Measurements from ENCODE around the gene SUSD1. TPM values are rescaled to one million over a fixed set of nuclear protein-coding genes. Genes with fewer than 3 reads are reported as not detected.
A peak's percentile ranks its signal among the peaks of the same experiment; 100 is the strongest.

SUSD1 gene
- total RNA-seq, 2 experiments from 2014 or later: 3.2 to 3.6 TPM

- peaks cover 56% of the 10 kb centered on the region for H3K4me1 Mint-ChIP-seq (ENCODE audit: low read depth)
- POLR2A ChIA-PET: no interaction called here
- intact Hi-C loops (cut with micrococcal nuclease): loop anchor here (10.0 kb wide), 1 partner anchor 723 kb away; the partner anchor contains the start of gene SNX30
- H3K36me3 Mint-ChIP-seq: no peaks in the 10 kb centered on the region
- H3K9me3 Mint-ChIP-seq: no peaks in the 10 kb centered on the region
- CTCF ChIA-PET: interaction anchor here (0.7 to 1.5 kb wide), 2 partner anchors 34 to 116 kb away, joined by 3 to 4 read pairs; no protein-coding TSS in a partner anchor
- DNase-seq: no peak
- H3K27me3 Mint-ChIP-seq: peaks cover 20% of the 10 kb centered on the region
- no peak overlapping the region for H3K27ac Mint-ChIP-seq
- H3K4me3 Mint-ChIP-seq: no peak overlapping the region
These were observed 143.7 kb downstream of the SUSD1 start for GRCh38 chr9:112031400-112031799.

- H3K27ac Mint-ChIP-seq: no peak overlapping the region
- ChIA-PET CTCF (no interaction called here), POLR2A (no interaction called here)
- H3K36me3 Mint-ChIP-seq: no peaks in the 10 kb centered on the region
- H3K4me1 Mint-ChIP-seq (ENCODE audit: low read depth): peaks cover 50% of the 10 kb centered on the region
- H3K4me3 Mint-ChIP-seq: no peak overlapping the region
- no peak for DNase-seq
- intact Hi-C loops (cut with micrococcal nuclease): loop anchor here (10.0 kb wide), 1 partner anchor 725 kb away; the partner anchor contains the start of gene SNX30
- H3K27me3 Mint-ChIP-seq: peaks cover 18% of the 10 kb centered on the region
- H3K9me3 Mint-ChIP-seq: no peaks in the 10 kb centered on the region
These were observed 145.1 kb downstream of the SUSD1 start for GRCh38 chr9:112029921-112030444.

GRCh38 chr9:112028242-112029221 lies 146.6 kb downstream of the SUSD1 start:
- ChIA-PET POLR2A (interaction anchor here (0.7 to 1.6 kb wide), 3 partner anchors 16 to 113 kb away, joined by 3 to 8 read pairs (median 4); no protein-coding TSS in a partner anchor), CTCF (interaction anchor here (1.2 to 1.9 kb wide), 3 partner anchors 46 to 113 kb away, joined by 3 to 10 read pairs (median 3); no protein-coding TSS in a partner anchor)
- no peak overlapping the region for H3K4me3 Mint-ChIP-seq
- H3K4me1 Mint-ChIP-seq (ENCODE audit: low read depth): peaks cover 43% of the 10 kb centered on the region
- no peaks in the 10 kb centered on the region for H3K36me3 Mint-ChIP-seq
- peak; percentile 59 for DNase-seq
- intact Hi-C loops (cut with micrococcal nuclease): loop anchor here (1.0 kb wide), 2 partner anchors 9 to 33 kb away; no protein-coding TSS in a partner anchor
- H3K9me3 Mint-ChIP-seq: no peaks in the 10 kb centered on the region
- peaks cover 6% of the 10 kb centered on the region for H3K27me3 Mint-ChIP-seq
- H3K27ac Mint-ChIP-seq: no peak overlapping the region

GRCh38 chr9:112025850-112026249 lies 149.2 kb downstream of the SUSD1 start:
- no peak overlapping the region for H3K27ac Mint-ChIP-seq
- no peak for DNase-seq
- H3K4me1 Mint-ChIP-seq (ENCODE audit: low read depth): peaks cover 30% of the 10 kb centered on the region
- no peaks in the 10 kb centered on the region for H3K9me3 Mint-ChIP-seq
- ChIA-PET CTCF (interaction anchor here (1.5 kb wide), 1 partner anchor 16 kb away, joined by 3 read pairs; no protein-coding TSS in a partner anchor), POLR2A (no interaction called here)
- no peak overlapping the region for H3K4me3 Mint-ChIP-seq
- intact Hi-C loops (cut with micrococcal nuclease): no loop called here
- peaks cover 4% of the 10 kb centered on the region for H3K27me3 Mint-ChIP-seq
- no peaks in the 10 kb centered on the region for H3K36me3 Mint-ChIP-seq

GRCh38 chr9:112021742-112022141 lies 153.4 kb downstream of the SUSD1 start:
- H3K9me3 Mint-ChIP-seq: no peaks in the 10 kb centered on the region
- H3K27me3 Mint-ChIP-seq: peaks cover 3% of the 10 kb centered on the region
- intact Hi-C loops (cut with micrococcal nuclease): no loop called here
- ChIA-PET POLR2A (no interaction called here), CTCF (no interaction called here)
- no peak overlapping the region for H3K4me3 Mint-ChIP-seq
- H3K27ac Mint-ChIP-seq: no peak overlapping the region
- DNase-seq: no peak
- no peaks in the 10 kb centered on the region for H3K36me3 Mint-ChIP-seq
- H3K4me1 Mint-ChIP-seq (ENCODE audit: low read depth): peaks cover 12% of the 10 kb centered on the region

- no peak overlapping the region for H3K27ac Mint-ChIP-seq
- DNase-seq: no peak
- peaks cover 3% of the 10 kb centered on the region for H3K27me3 Mint-ChIP-seq
- ChIA-PET POLR2A (no interaction called here), CTCF (no interaction called here)
- intact Hi-C loops (cut with micrococcal nuclease): no loop called here
- H3K4me3 Mint-ChIP-seq: no peak overlapping the region
- no peaks in the 10 kb centered on the region for H3K36me3 Mint-ChIP-seq
- no peaks in the 10 kb centered on the region for H3K9me3 Mint-ChIP-seq
- peaks cover 12% of the 10 kb centered on the region for H3K4me1 Mint-ChIP-seq (ENCODE audit: low read depth)
These were observed 154.2 kb downstream of the SUSD1 start for GRCh38 chr9:112020680-112021596.

- Mint-ChIP-seq H3K36me3 (no peaks in the 10 kb centered on the region), H3K27me3 (peaks cover 5% of the 10 kb centered on the region), H3K4me3 (no peak overlapping the region), H3K4me1 (ENCODE audit: low read depth) (peaks cover 18% of the 10 kb centered on the region), H3K9me3 (no peaks in the 10 kb centered on the region), H3K27ac (no peak overlapping the region)
- intact Hi-C loops (cut with micrococcal nuclease): no loop called here
- POLR2A ChIA-PET: no interaction called here
- DNase-seq: no peak
- CTCF ChIA-PET: interaction anchor here (1.3 kb wide), 1 partner anchor 57 kb away, joined by 3 read pairs; no protein-coding TSS in a partner anchor
These were observed 157.2 kb downstream of the SUSD1 start for GRCh38 chr9:112017878-112018277.

- CTCF ChIA-PET: no interaction called here
- POLR2A ChIA-PET: no interaction called here
- Mint-ChIP-seq H3K9me3 (no peaks in the 10 kb centered on the region), H3K27ac (no peak overlapping the region), H3K4me3 (no peak overlapping the region), H3K36me3 (no peaks in the 10 kb centered on the region), H3K4me1 (ENCODE audit: low read depth) (peaks cover 24% of the 10 kb centered on the region), H3K27me3 (peaks cover 8% of the 10 kb centered on the region)
- DNase-seq: no peak
- intact Hi-C loops (cut with micrococcal nuclease): no loop called here
These were observed 159.4 kb downstream of the SUSD1 start for GRCh38 chr9:112015736-112016135.

- ChIA-PET POLR2A (no interaction called here), CTCF (no interaction called here)
These were observed 159.9 kb downstream of the SUSD1 start for GRCh38 chr9:112015149-112015548.

GRCh38 chr9:112013266-112013665 lies 161.8 kb downstream of the SUSD1 start:
- no peak for DNase-seq
- Mint-ChIP-seq H3K4me3 (no peak overlapping the region), H3K27ac (no peak overlapping the region), H3K4me1 (ENCODE audit: low read depth) (peaks cover 22% of the 10 kb centered on the region), H3K36me3 (no peaks in the 10 kb centered on the region), H3K27me3 (peaks cover 19% of the 10 kb centered on the region), H3K9me3 (no peaks in the 10 kb centered on the region)
- intact Hi-C loops (cut with micrococcal nuclease): loop anchor here (2.0 to 5.0 kb wide), 2 partner anchors 24 to 56 kb away; no protein-coding TSS in a partner anchor
- POLR2A ChIA-PET: interaction anchor here (2.7 kb wide), 1 partner anchor 11 kb away, joined by 10 read pairs; no protein-coding TSS in a partner anchor
- CTCF ChIA-PET: interaction anchor here (2.5 kb wide), 1 partner anchor 19 kb away, joined by 10 read pairs; no protein-coding TSS in a partner anchor

More at GRCh38 chr9:112015149-112015548, 159.9 kb downstream of the SUSD1 start:
- no peaks in the 10 kb centered on the region for H3K9me3 Mint-ChIP-seq
- peaks cover 8% of the 10 kb centered on the region for H3K27me3 Mint-ChIP-seq
- peaks cover 22% of the 10 kb centered on the region for H3K4me1 Mint-ChIP-seq (ENCODE audit: low read depth)
- no peak for DNase-seq
- no peak overlapping the region for H3K4me3 Mint-ChIP-seq
- intact Hi-C loops (cut with micrococcal nuclease): no loop called here
- no peaks in the 10 kb centered on the region for H3K36me3 Mint-ChIP-seq
- H3K27ac Mint-ChIP-seq: no peak overlapping the region
